ENCODE measurements around the gene SOX10.

Gene SOX10

DNA sequence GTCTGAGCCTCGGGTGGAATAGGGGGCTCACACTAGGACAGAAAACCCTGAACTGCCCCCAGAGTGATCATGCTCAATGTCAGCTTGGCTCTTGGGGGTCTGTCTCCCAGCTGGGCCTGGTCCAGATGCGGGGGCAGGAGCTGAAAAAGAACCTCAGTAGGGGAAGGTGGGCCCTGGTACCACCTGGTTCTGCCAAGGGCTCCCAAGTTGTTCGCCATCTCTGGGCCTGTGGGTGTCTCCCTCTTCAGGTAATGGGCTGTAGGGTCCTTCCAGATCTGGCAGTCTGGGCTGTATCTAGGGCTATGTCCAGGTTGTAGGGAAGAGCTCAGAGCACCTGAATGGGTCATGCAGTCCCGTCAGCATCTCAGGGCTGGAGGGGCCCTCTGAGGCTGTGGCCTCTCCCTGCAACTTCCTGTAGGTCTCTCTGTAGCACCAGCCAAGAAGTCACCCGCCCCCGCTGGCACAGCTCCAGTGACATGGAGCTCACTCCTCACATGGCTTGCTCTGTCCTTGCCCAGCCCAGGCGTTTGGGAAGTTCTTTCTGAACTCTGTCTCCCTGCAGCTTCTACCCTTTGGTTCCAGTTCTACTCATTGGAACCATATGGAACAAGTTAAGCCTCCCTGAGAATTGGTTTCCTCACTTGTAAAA lies 33.0 kb upstream of the SOX10 start:
- H3K27ac ChIP-seq = peak overlapping the region; percentile 8
- DNase-seq (ENCODE audit: low read depth, low spot score) = no peak

DNA sequence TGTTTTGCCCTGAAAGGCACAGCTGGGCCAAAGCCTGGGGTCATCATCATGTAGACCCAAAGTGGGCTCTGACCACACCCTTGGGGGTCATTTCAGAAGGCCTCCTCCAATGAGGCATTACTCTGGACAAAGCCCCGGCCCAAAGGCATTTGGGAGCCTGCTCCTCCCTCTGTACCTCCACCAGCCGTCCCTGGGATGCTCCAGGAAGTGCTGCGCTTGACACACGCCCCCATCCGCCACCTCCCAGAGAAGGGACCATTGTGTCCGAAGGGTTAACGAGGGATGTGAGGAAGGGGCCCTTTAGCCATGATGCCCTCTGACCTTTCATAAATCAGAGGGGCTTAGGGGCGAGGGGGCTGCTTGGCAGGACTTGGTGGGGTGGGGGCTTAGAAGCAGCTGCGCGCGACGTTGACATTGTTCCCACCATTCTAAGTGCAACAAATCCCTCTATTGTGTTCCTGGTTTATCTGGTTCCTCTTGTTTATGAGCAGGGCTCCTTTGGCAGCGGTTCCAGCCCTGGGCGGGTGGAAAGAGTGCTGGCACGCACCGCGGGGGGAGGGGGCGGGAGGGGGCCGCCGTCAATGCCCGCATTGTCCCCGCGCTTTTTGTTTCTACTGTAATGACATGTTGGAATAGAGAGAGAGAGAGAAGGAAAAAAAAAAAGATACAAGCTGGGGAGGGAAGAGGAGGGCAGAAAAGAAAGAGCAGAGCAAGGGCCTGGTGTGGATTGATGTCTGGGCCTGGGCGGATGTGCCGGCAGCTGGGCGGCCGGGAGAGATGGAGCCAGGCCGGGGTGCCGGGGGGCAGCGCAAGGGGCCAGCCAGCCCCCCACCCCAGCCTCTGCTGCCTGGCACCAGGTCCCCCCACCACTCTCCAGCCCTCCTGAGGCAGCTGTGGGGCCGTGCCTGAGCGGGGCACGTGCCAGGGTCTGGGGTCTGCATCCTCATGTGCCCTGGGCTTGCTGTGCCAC lies 32.1 kb upstream of the SOX10 start:
- DNase-seq (ENCODE audit: low read depth, low spot score) = no peak
- peak overlapping the region; percentile 8 for H3K27ac ChIP-seq

DNA sequence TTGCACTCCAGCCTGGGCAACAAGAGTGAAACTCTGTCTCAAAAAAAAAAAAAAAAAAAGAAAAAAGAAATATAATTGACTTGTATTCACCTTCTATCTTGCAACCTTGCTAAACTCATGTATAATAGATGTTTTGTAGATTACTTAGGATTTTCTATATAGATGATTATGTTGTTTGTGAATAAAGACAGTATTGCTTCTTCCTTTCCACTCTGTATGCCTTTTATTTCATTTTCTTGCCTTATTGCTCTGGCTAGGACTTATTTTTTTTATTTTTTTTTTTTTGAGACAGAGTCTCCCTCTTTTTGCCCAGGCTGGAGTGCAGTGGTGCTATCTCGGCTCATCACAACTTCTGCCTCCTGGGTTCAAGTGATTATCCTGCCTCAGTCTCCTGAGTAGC lies 29.7 kb upstream of the SOX10 start:
- no peak for DNase-seq (ENCODE audit: low read depth, low spot score)
- H3K27ac ChIP-seq = no peak overlapping the region

DNA sequence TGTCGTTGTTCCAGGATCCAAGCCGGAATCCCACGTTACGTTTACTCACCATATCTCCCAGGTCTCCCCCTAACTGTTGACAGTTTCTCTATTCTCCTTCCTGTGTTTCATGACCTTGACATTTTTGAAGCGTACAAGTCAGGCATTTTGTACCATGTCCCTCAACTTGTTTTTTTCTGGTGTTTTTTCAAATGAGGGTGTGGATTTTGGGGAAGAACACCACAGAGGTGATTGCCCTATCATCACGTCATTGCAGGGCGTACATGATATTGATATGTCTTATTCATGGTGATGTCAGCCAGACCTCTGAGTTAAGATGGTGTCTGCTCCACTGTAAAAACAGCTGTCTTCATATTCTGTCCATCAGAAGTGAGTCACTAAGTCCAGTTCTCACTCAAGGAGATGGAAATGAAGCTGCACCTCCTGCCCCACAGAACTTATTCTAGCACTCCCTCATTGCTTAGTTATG lies 28.3 kb upstream of the SOX10 start:
- peak overlapping the region; percentile 19 for H3K27ac ChIP-seq
- no peak for DNase-seq (ENCODE audit: low read depth, low spot score)

DNA sequence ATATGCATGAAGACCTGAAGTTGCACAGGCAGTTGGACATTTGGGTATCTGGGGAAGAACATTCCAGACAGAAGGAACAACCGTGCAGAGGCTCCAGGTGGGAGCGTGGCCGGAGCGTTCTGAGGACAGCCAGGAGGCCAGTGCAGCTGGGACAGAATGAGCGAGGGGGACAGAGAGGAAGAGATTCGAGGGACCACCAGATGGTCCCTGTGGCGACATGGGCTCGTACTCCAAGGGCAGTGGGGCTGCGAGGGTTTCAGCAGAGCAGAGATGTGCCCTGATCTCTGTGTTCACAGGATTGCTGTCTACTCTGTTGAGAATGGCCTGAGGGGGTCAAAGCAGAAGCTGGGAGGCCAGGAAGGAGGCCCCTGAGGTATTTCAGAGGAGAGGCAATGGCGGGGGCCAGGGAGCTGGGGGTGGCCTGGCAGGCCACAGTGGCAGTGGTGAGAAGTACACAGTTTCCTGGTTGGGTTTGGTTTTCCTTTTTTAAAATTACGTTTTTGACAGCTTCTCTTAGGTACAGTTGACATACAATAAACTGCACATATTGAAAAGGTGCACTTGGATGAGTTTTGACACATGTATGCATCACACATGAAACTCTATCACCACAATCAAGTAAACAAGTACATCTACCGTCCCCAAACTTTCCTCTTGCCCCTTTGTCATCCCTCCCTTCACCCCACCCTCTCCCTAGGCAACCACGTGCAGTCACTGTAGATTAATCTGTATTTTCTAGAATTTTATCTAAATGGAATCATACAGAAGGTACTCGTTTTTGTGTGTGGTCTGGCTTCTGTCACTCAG lies 24.8 kb upstream of the SOX10 start:
- no peak for DNase-seq (ENCODE audit: low read depth, low spot score)
- no peak overlapping the region for H3K27ac ChIP-seq

DNA sequence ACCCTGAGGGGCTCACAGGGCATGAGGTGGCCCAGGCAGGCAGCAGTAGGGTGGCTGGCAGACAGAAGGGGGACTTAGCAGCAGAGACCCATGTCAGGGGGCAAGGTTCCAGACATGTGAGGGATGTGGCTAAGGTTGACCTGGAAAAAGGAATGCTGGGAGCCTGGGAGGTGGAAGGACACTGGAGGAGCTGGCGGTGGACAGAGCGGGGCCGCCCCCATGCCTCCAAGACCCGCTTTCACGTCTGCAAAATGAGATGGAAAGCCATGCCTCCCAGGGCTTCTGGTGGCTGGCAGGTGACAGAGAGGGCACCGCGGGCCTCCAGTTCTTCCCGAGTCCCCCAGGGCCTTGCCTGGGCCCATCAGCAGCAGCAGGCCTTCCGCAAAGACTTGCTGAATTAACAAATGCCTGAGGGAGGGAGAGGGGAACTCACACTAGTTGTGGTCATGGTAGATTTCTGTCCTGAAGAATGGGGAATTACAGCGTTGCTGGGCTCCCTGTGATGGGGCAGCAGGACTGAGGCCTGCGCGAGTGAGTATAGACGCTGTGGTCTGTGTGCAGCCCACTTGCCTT lies 23.1 kb upstream of the SOX10 start:
- H3K27ac ChIP-seq = no peak overlapping the region
- no peak for DNase-seq (ENCODE audit: low read depth, low spot score)

DNA sequence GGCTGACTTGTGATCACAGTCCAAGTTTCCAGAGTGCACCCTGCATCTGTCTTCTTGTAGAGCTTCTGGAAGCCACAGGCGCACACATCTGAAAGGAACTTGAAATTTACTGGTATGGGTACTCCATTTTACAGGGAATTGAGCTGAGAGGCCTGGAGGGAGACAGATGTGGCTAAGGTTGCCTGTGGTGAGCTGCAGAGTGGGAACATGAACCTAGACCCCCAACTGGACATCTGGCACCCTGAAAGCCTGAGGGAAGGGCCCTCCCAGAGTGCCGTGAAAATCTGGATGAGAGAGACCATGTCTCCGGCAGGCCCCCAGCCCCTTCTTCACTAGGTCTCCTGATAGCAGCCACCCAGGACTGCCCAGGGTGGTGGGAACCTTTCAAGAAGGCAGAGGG lies 22.6 kb upstream of the SOX10 start:
- no peak for DNase-seq (ENCODE audit: low read depth, low spot score)
- no peak overlapping the region for H3K27ac ChIP-seq

DNA sequence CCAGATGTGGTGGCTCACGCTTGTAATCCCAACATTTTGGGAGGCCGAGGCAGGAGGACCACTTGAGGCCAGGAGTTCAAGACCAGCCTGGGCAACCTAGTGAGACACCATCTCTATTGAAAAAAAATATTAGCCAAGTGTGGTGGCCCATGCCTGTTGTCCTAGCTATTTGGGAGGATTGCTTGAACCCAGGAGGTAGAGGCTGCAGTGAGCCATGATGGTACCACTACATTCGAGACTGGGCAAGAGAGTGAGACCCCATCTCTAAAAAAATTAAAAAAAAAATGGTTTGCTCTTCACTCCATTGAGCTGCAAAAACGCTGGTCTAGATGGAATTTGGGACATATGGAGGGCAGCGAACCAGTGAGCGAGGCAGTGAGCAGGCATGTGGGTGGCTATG lies 21.6 kb upstream of the SOX10 start:
- H3K27ac ChIP-seq = no peak overlapping the region
- no peak for DNase-seq (ENCODE audit: low read depth, low spot score)

DNA sequence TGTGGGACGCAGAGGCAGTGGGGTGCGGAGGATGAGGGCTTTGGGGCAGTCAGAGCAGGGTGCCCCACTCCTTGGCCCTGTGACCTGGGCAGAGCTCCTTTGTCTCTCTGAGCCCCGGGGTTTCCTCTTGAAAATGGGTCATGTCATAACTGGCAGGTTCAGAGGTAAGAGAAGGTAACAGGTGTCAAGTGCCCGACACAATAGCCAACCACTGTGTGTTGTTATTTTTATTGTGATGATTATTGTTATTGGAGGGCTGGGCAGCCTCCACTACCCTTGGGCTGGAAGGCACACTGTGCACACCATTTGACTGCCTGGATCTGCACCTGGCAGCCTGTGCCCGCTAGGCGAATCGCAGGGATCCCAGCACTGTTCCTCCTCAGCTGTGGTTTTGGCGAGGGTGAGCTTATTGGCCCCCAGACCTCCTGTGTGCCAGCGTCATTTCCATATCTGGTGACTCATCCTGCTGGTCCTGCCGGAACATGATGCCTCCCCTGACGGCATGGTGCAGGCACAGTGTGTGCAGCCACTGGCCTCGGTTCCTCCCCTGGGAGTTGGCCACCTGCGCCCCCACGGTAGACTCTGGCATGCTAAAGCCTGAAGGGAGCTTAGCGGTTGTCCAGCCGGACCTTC lies 15.4 kb upstream of the SOX10 start:
- H3K27ac ChIP-seq = peak overlapping the region; percentile 69
- DNase-seq (ENCODE audit: low read depth, low spot score) = peak; percentile 84

DNA sequence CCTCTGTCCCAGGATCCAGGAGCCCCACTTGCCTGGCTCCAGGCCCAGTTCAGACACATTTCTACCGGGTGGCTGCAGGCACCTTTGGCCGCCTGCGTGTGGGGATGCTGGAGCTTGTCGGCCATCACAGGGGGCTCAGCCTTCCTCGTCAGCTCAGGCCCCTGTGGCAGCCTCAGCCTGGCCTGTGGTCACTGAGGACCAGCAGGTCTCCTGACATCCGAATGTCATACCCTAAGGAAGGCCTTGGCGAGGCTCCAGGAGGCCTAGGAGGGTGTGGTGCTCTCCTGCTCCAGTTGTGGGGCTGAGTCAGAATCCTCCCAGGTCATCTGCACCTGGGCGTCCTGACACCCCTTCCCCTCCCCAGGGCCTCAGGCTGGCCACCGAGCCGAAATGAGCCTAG lies 14.9 kb upstream of the SOX10 start:
- DNase-seq (ENCODE audit: low read depth, low spot score) = peak; percentile 52
- peak overlapping the region; percentile 69 for H3K27ac ChIP-seq

DNA sequence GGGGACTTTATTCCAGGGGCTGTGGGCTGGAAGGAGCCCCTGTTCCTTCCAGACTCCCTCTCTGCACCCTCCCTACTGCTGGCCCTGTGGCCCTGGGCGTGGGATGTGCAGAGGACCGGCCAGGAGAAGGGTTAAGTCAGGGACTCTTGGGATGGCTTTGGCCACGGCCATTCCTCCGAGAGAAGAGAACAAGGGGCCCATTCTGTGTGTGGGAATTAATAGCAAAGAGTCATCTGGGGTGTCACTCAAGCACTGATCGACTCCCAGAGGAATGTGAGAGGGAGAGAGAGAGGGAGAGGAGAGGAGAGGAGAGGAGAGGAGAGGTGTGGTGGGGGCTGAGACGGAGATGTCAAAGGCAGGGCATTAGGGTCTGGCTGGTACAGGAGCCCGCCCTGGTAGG lies 14.2 kb upstream of the SOX10 start:
- H3K27ac ChIP-seq = no peak overlapping the region
- no peak for DNase-seq (ENCODE audit: low read depth, low spot score)

DNA sequence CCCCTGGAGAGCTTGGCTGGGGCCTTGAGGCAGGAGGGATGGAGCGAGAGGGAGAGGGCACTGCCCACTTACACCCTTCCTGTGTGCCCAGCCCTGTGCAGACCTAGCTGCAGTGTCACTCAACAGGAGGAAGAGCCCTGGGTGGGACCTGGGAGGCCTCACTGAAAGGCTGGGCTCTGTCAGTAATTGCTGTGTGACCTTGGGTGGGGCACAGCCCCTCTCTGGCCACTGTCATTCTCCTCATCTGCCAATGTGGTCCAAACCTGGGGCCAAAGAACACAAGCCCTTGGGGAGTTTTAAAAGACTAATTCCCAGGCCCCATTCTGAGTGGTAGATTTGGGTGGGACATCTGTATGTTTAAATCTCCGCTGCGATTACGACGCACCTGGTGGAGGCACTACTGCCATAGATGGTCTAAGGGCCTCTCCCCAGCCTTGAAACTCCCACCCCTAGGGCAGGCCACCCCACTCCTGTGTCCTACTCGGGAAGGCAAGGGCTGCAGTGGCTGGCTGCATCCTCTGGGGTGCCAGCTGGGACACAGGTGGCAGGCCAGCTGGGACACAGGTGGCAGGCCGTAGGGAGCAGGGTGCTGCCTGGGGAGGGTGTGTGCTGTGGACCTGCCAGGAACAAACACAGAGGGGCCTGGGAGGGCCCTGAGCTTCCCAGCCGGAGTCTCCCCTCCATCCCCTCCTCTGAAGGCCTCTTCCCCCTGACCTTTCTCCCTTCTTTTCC lies 12.3 kb upstream of the SOX10 start:
- no peak for DNase-seq (ENCODE audit: low read depth, low spot score)
- no peak overlapping the region for H3K27ac ChIP-seq

DNA sequence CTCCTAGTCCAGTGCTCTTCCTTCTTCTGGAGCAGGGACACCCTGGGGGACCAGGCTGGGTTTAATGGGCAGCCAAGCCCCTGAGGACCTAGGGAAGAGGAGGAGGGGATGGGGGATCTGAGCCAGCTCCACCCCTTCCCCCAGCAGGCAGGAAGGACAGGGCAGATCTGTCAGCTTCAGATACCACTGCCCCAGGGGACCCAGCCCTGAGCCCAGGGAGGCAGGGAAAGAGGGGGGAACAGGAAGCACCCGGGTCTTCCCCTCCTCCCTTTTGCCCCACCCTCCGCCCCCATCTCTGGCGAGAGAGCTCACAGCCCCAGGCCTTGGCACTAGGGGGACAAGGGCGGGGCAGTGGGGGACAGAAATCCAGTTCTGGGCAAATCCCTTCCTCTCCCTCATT lies 11.7 kb upstream of the SOX10 start:
- DNase-seq (ENCODE audit: low read depth, low spot score) = no peak
- H3K27ac ChIP-seq = no peak overlapping the region

DNA sequence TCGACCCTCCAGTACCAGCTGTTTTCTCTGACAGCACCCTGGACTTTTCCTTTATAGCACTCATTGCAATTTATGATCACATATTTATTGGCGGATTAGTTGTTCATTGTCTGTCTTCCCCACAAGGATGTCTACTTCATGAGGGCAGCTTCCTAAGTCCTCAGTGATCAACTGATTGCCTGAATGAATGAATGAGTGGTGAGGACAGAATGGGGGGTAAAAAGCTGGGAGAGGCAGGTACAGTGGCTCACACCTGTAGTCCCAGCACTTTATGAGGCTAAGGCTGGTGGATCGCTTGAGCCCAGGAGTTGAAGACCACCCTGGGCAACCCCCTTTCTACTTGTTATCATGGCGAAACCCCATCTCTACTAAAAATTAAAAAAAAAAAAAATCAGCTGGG lies 11.1 kb upstream of the SOX10 start:
- no peak overlapping the region for H3K27ac ChIP-seq

DNA sequence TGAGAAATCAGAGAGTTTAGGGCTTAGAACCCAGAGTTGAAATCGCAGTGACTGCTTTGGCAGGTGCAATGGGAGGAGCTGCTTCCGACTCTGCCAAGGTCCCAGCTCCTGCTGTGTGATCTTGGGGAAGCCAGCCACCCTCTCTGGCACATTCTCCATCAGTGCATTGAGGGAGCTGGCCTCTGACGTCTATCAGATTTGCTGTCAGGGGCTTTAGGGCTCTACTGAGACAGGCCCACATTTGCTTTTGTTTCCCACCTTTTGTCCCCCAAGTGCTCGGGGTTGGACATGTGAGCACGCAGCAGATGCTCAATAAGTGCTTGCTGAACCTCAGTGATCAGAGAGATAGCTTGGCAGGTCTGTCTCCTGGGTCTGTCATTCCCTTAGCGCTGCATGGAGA lies 10.6 kb upstream of the SOX10 start:
- H3K27ac ChIP-seq = no peak overlapping the region
- DNase-seq (ENCODE audit: low read depth, low spot score) = no peak

More for the DNA sequence above, 11.1 kb upstream of the SOX10 start:
- no peak for DNase-seq (ENCODE audit: low read depth, low spot score)

DNA sequence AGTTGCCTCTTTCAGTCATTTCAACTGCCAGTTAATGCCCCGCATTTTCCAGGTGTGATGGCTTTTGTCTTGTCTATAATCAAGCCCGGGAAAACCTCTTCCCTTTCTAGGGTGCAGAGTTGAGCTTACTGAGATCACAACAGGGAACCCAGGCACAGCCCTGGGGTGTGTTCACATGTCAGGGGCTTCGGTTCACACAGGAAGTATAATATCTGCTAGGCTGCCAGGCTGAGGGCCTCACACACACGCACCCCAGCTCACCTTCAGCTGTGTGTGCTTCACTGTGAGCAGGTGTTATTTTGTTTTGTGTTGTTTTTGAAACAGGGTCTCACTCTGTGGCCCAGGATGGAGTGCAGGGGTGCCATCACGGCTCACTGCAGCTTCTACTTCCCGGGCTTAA lies 9.7 kb upstream of the SOX10 start:
- no peak for DNase-seq (ENCODE audit: low read depth, low spot score)
- no peak overlapping the region for H3K27ac ChIP-seq

DNA sequence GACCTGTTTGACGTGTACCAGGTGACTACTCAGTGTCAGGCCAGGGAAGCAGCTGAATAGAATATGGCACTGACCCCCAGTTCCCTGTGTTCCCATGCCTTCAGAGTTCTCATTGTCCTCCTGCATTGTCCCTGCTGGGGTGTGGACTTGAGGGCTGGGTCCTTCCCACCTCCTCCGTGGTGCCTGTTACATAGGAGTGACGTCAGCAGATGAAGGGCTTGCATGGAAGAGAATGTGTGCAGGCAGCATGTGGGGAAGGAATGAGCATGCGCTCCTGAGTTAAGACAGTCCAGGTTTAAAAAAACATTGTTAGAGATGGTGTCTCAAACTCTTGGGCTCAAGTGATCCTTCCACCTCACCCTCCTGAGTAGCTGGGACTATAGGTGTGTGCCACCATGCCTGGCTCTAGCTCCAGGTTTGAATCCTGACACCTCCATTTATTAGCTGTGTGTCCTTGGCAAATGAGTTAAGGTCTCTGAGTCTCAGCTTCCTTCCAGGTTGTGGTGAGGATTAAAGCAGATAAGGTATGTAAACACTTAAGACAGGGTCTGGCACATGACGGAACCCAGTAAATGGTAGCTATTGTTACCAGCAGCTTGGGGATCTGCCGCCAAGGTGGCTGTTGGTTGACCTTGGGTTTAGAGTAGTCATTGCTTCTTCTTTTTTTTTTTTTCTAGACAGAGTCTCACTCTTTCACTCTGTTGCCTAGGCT lies 7.5 kb upstream of the SOX10 start:
- no peak overlapping the region for H3K27ac ChIP-seq
- DNase-seq (ENCODE audit: low read depth, low spot score) = no peak

DNA sequence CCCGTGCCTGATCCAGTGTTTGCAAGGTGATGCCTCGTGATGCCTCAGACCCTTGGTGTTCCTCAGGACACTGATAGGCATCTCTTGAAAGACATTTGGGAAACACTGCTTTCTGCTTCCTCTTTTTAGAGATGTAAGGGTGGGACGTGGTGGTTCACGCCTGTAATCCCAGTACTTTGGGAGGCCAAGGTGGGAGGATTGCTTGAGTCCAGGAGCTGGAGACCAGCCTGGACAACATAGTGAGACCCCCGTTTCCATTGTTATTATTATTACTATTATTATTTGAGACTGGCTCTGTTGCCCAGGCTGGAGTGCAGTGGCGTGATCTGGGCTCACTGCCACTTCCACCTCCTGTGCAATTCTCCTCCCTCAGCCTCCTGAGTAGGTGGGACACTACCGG lies 6.5 kb upstream of the SOX10 start:
- no peak for DNase-seq (ENCODE audit: low read depth, low spot score)
- H3K27ac ChIP-seq = no peak overlapping the region

DNA sequence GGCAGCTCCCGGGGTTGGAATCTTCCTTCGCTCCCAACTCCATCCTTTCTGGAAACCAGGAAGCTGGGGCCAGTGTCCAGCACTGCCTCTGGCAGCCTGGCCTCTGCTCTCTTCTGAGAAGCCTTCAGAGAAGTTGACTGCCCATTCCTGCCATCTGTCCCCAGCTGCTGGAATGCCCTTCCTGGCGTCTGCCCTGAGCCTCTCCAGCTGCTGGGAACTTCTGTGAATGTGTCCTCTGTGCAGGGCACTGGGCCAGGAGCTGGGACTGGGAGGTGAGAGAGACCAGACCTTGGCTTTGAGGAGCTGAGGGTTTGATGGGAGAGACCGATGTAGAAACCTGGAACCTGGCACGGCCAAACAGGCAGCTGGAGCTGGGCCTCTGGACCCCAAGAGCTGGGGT lies 5.9 kb upstream of the SOX10 start:
- H3K27ac ChIP-seq = no peak overlapping the region
- DNase-seq (ENCODE audit: low read depth, low spot score) = no peak
